HG02763 (cell line): ENCODE data around the gene PSTPIP1.
"Not testable (repeated sequence)": the region's sequence is repeated elsewhere in the genome, so short reads cannot be mapped to it uniquely, and the experiment has no call there.

ENCODE experiments used
- ATAC-seq: cut with Tn5 transposase; IDR thresholded peaks from one replicate; pipeline ENCODE4 v1.9.1; 2021; ENCODE audit warnings: mild to moderate bottlenecking, moderate library complexity; ENCODE audit not compliant: unreplicated experiment

PSTPIP1 gene

GRCh38 chr15:76994971-76995945, at the start of gene PSTPIP1:
Gene PSTPIP1 (plus strand): TSS chr15:76995126. CDS start chr15:76995574, 448 bp downstream.
- no peak for ATAC-seq

GRCh38 chr15:76945494-76946093, 49.3 kb upstream of the PSTPIP1 start:
- no peak for ATAC-seq

- no peak for ATAC-seq
Observed at GRCh38 chr15:76947454-76947853, 47.5 kb upstream of the PSTPIP1 start.

- no peak for ATAC-seq
Observed at GRCh38 chr15:76951220-76951619, 43.7 kb upstream of the PSTPIP1 start.

- no peak for ATAC-seq
Observed at GRCh38 chr15:76953913-76954312, 41.0 kb upstream of the PSTPIP1 start.

GRCh38 chr15:76954744-76955143, 40.2 kb upstream of the PSTPIP1 start:
- no peak for ATAC-seq

- no peak for ATAC-seq
Observed at GRCh38 chr15:76961268-76962011, 33.5 kb upstream of the PSTPIP1 start.

- ATAC-seq: no peak
Observed at GRCh38 chr15:76962337-76963013, 32.5 kb upstream of the PSTPIP1 start.

- no peak for ATAC-seq
Observed at GRCh38 chr15:76963596-76963995, 31.3 kb upstream of the PSTPIP1 start.

- ATAC-seq: no peak
Observed at GRCh38 chr15:76964157-76964556, 30.8 kb upstream of the PSTPIP1 start.

- not testable (repeated sequence) for ATAC-seq
Observed at GRCh38 chr15:76966051-76966450, 28.9 kb upstream of the PSTPIP1 start.

GRCh38 chr15:76967067-76967466, 27.9 kb upstream of the PSTPIP1 start:
- ATAC-seq: no peak

GRCh38 chr15:76968306-76968705, 26.6 kb upstream of the PSTPIP1 start:
- no peak for ATAC-seq

- no peak for ATAC-seq
Observed at GRCh38 chr15:76972389-76973361, 22.3 kb upstream of the PSTPIP1 start.

GRCh38 chr15:76973362-76973743, 21.6 kb upstream of the PSTPIP1 start:
- no peak for ATAC-seq

GRCh38 chr15:76973906-76974305, 21.0 kb upstream of the PSTPIP1 start:
- ATAC-seq: no peak

GRCh38 chr15:76974456-76975036, 20.4 kb upstream of the PSTPIP1 start:
- no peak for ATAC-seq

- ATAC-seq: no peak
Observed at GRCh38 chr15:76976141-76976540, 18.8 kb upstream of the PSTPIP1 start.

- no peak for ATAC-seq
Observed at GRCh38 chr15:76976572-76977270, 18.2 kb upstream of the PSTPIP1 start.
